WTC11 (cell line): ENCODE measurements around the gene LYG2. TPM values are rescaled to one million over a fixed set of nuclear protein-coding genes. Genes with fewer than 3 reads are reported as not detected.

Experiments used
- ATAC-seq: fragments of 200-7000 bp; cut with Tn5 transposase; 2 replicates; pipeline ENCODE4 v1.10.0; 2021; ENCODE audit warnings: mild to moderate bottlenecking, moderate library complexity
- CTCF ChIA-PET: fragments of 300-600 bp; sonication (Branson Sonifier 250); formaldehyde crosslinking; loops from one replicate; lab custom pipeline; 2021; ENCODE audit warnings: antibody characterized with exemption; lab: Charles Lee
- POLR2A ChIA-PET: fragments of 350-600 bp; sonication (Branson Sonifier 250); formaldehyde crosslinking; loops from one replicate; lab custom pipeline; 2021; ENCODE audit warnings: antibody characterized with exemption; lab: Charles Lee
- DNase-seq: peaks from one replicate; pipeline ENCODE4 v3.0.0; 2021; ENCODE audit warnings: low spot score
- H3K27ac Mint-ChIP-seq: 2 replicates; pipeline ENCODE4 v1.8.0; 2021; ENCODE audit warnings: mixed read lengths
- H3K27me3 Mint-ChIP-seq: 2 replicates; pipeline ENCODE4 v1.8.0; 2021; ENCODE audit warnings: low read depth, mild to moderate bottlenecking, moderate library complexity, mixed read lengths
- H3K36me3 Mint-ChIP-seq: 2 replicates; pipeline ENCODE4 v1.8.0; 2021; ENCODE audit warnings: mixed read lengths
- H3K4me1 Mint-ChIP-seq: 2 replicates; pipeline ENCODE4 v1.8.0; 2022; ENCODE audit warnings: mixed read lengths
- H3K4me3 Mint-ChIP-seq: 2 replicates; pipeline ENCODE4 v1.8.0; 2021; ENCODE audit warnings: mild to moderate bottlenecking, moderate library complexity, mixed read lengths
- H3K9me3 Mint-ChIP-seq: 2 replicates; pipeline ENCODE4 v1.8.0; 2021; ENCODE audit warnings: mixed read lengths
- ARID4B ChIP-seq: sonication (generic); formaldehyde crosslinking; IDR thresholded peaks from 2 replicates; pipeline ENCODE4 v1.8.0; 2023; ENCODE audit warnings: missing genetic modification reagents, mild to moderate bottlenecking, borderline replicate concordance
- CREM ChIP-seq: sonication (generic); formaldehyde crosslinking; IDR thresholded peaks from 2 replicates; pipeline ENCODE4 v1.8.1; 2022; ENCODE audit warnings: mild to moderate bottlenecking, missing genetic modification reagents, moderate library complexity
- E2F1 ChIP-seq: sonication (generic); formaldehyde crosslinking; IDR thresholded peaks from 2 replicates; pipeline ENCODE4 v1.8.0; 2022; ENCODE audit warnings: mild to moderate bottlenecking, missing genetic modification reagents
- FOXK1 ChIP-seq: sonication (generic); formaldehyde crosslinking; IDR thresholded peaks from 2 replicates; pipeline ENCODE4 v1.8.0; 2022; ENCODE audit warnings: mild to moderate bottlenecking, moderate library complexity, missing genetic modification reagents
- JAZF1 ChIP-seq: fragments of 250-450 bp; sonication (Bioruptor Pico); IDR thresholded peaks from 2 replicates; pipeline ENCODE4 v1.9.0; 2021; ENCODE audit warnings: moderate library complexity, mild to moderate bottlenecking, inconsistent platforms
- JUN ChIP-seq: sonication (generic); formaldehyde crosslinking; IDR thresholded peaks from 2 replicates; pipeline ENCODE4 v1.8.0; 2023; ENCODE audit warnings: mild to moderate bottlenecking, missing genetic modification reagents
- MXD4 ChIP-seq: fragments of 250-450 bp; sonication (Bioruptor Pico); IDR thresholded peaks from 2 replicates; pipeline ENCODE4 v1.8.0; 2021; ENCODE audit warnings: mild to moderate bottlenecking, moderate library complexity, borderline replicate concordance
- RORB ChIP-seq: fragments of 250-450 bp; sonication (Bioruptor Pico); IDR thresholded peaks from 2 replicates; pipeline ENCODE4 v1.9.0; 2021; ENCODE audit warnings: mild to moderate bottlenecking
- SOX15 ChIP-seq: fragments of 250-450 bp; sonication (Bioruptor Pico); IDR thresholded peaks from 2 replicates; pipeline ENCODE4 v1.9.0; 2021; ENCODE audit warnings: mild to moderate bottlenecking
- TEAD1 ChIP-seq: sonication (generic); formaldehyde crosslinking; IDR thresholded peaks from 2 replicates; pipeline ENCODE4 v1.8.0; 2022; ENCODE audit warnings: mild to moderate bottlenecking, missing genetic modification reagents
- TEAD4 ChIP-seq: sonication (generic); formaldehyde crosslinking; IDR thresholded peaks from 2 replicates; pipeline ENCODE4 v1.8.0; 2022; ENCODE audit warnings: mild to moderate bottlenecking, missing genetic modification reagents
- ZNF121 ChIP-seq: sonication (generic); formaldehyde crosslinking; IDR thresholded peaks from 2 replicates; pipeline ENCODE4 v1.8.0; 2023; ENCODE audit warnings: missing genetic modification reagents
- ZNF232 ChIP-seq: sonication (generic); formaldehyde crosslinking; IDR thresholded peaks from 2 replicates; pipeline ENCODE4 v1.8.0; 2022; ENCODE audit warnings: mild to moderate bottlenecking, missing genetic modification reagents
- ZNF396 ChIP-seq: fragments of 250-450 bp; sonication (Bioruptor Pico); IDR thresholded peaks from 2 replicates; pipeline ENCODE4 v1.8.0; 2021; ENCODE audit warnings: mild to moderate bottlenecking, moderate library complexity, borderline replicate concordance
- total RNA-seq: library from RNA; stranded (reverse); gene quantifications from 3 replicates; pipeline ENCODE4 v1.2.3, GENCODE V29; 2021
- TF ChIP-seq, protein P1 (sequence below): sonication (generic); formaldehyde crosslinking; IDR thresholded peaks from 2 replicates; pipeline ENCODE4 v1.8.0; 2022; ENCODE audit warnings: mild to moderate bottlenecking, missing genetic modification reagents
- TF ChIP-seq, protein P2 (sequence below): sonication (generic); formaldehyde crosslinking; IDR thresholded peaks from 2 replicates; pipeline ENCODE4 v1.8.0; 2022; ENCODE audit warnings: mild to moderate bottlenecking, missing genetic modification reagents
- TF ChIP-seq, protein P3 (sequence below): fragments of 250-450 bp; sonication (Bioruptor Pico); IDR thresholded peaks from 2 replicates; pipeline ENCODE4 v1.9.0; 2021; ENCODE audit warnings: moderate library complexity, mild to moderate bottlenecking, inconsistent platforms, borderline replicate concordance
- TF ChIP-seq, protein P4 (sequence below): sonication (generic); formaldehyde crosslinking; IDR thresholded peaks from 2 replicates; pipeline ENCODE4 v1.8.1; 2022; ENCODE audit warnings: missing genetic modification reagents, borderline replicate concordance
- TF ChIP-seq, protein P5 (sequence below): sonication (generic); formaldehyde crosslinking; conservative IDR thresholded peaks from 2 replicates; pipeline ENCODE4 v1.8.1; 2022; ENCODE audit warnings: mild to moderate bottlenecking, missing genetic modification reagents
- TF ChIP-seq, protein P6 (sequence below): sonication (generic); formaldehyde crosslinking; IDR thresholded peaks from 2 replicates; pipeline ENCODE4 v1.8.0; 2022; ENCODE audit warnings: missing genetic modification reagents

Gene LYG2
- total RNA-seq, 1 experiment from 2014 or later, result not detected

DNA sequence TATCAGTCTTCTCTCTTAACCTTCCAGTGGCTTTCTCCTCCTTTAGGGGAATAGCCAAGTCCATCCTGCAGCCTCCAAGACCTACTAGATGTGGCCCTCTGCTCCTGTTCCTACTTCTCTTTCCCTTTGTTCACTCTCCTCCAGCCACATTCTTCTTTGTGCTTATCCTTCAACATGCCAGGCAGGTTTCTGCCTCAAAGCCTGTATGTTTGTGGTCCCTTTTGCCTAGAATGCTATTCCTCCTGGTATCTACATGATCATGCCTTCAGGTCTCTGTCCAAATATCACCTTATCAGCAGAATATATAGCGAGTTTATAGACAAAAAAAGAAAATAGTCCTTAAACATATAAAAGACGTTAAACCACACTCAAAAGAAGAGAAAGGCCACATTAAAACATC, 5.5 kb downstream of the LYG2 start:
- Mint-ChIP-seq H3K27ac (no peak overlapping the region), H3K4me1 (no peaks in the 10 kb centered on the region), H3K27me3 (peaks cover 5% of the 10 kb centered on the region; the same call in 1 of the 2 replicates), H3K9me3 (peaks cover 28% of the 10 kb centered on the region), H3K36me3 (peaks cover 8% of the 10 kb centered on the region), H3K4me3 (no peak overlapping the region)
- DNase-seq (no peak), ATAC-seq (no peak)
- TF ChIP-seq FOXK1 (CRISPR knock-in tag), result no peak
- TF ChIP-seq ZNF121, result no peak
- no peak for TF ChIP-seq MXD4 (CRISPR knock-in tag)
- TF ChIP-seq, protein P1, sequence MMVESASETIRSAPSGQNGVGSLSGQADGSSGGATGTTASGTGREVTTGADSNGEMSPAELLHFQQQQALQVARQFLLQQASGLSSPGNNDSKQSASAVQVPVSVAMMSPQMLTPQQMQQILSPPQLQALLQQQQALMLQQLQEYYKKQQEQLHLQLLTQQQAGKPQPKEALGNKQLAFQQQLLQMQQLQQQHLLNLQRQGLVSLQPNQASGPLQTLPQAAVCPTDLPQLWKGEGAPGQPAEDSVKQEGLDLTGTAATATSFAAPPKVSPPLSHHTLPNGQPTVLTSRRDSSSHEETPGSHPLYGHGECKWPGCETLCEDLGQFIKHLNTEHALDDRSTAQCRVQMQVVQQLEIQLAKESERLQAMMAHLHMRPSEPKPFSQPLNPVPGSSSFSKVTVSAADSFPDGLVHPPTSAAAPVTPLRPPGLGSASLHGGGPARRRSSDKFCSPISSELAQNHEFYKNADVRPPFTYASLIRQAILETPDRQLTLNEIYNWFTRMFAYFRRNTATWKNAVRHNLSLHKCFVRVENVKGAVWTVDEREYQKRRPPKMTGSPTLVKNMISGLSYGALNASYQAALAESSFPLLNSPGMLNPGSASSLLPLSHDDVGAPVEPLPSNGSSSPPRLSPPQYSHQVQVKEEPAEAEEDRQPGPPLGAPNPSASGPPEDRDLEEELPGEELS (CRISPR knock-in tag), result no peak
- TF ChIP-seq, protein P2, sequence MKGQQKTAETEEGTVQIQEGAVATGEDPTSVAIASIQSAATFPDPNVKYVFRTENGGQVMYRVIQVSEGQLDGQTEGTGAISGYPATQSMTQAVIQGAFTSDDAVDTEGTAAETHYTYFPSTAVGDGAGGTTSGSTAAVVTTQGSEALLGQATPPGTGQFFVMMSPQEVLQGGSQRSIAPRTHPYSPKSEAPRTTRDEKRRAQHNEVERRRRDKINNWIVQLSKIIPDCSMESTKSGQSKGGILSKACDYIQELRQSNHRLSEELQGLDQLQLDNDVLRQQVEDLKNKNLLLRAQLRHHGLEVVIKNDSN (CRISPR knock-in tag), result no peak
- TF ChIP-seq TEAD4, result no peak
- TF ChIP-seq E2F1 (CRISPR knock-in tag), result no peak
- TF ChIP-seq, protein P3, sequence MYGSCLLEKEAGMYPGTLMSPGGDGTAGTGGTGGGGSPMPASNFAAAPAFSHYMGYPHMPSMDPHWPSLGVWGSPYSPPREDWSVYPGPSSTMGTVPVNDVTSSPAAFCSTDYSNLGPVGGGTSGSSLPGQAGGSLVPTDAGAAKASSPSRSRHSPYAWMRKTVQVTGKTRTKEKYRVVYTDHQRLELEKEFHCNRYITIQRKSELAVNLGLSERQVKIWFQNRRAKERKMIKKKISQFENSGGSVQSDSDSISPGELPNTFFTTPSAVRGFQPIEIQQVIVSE, result no peak
- ChIA-PET CTCF (no interaction called here), POLR2A (no interaction called here)

DNA sequence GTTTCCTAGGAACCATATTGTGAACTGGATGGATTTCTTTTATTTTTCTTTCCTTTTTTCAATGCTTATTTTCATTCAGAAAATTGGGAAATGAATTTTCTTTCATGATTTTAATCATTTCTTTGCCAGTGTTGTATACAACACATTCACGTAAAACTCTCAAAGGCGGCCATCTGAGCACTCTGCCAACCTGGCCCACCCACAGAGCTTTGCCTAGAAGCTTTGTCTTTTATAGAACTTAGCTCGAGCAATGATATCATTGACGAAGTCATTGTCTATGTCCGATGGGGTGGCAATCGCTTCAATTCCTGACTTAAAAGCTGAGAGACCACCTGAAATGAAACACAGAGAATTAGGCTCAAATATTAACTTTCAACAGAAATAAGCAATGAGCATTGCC, 13.3 kb downstream of the LYG2 start:
- no peaks in the 10 kb centered on the region for H3K9me3 Mint-ChIP-seq
- DNase-seq (no peak), ATAC-seq (no peak)
- no peaks in the 10 kb centered on the region for H3K4me1 Mint-ChIP-seq
- H3K36me3 Mint-ChIP-seq, result no peaks in the 10 kb centered on the region
- POLR2A ChIA-PET, result no interaction called here
- no peaks in the 10 kb centered on the region for H3K27me3 Mint-ChIP-seq
- H3K27ac Mint-ChIP-seq, result no peak overlapping the region
- CTCF ChIA-PET, result interaction anchor here (0.6 kb wide), 1 partner anchor 422 kb away, joined by 4 read pairs; no protein-coding TSS in a partner anchor
- H3K4me3 Mint-ChIP-seq, result no peak overlapping the region
- no peak for TF ChIP-seq ARID4B (CRISPR knock-in tag)
- TF ChIP-seq ZNF232 (CRISPR knock-in tag), result no peak
- TF ChIP-seq, protein P4, sequence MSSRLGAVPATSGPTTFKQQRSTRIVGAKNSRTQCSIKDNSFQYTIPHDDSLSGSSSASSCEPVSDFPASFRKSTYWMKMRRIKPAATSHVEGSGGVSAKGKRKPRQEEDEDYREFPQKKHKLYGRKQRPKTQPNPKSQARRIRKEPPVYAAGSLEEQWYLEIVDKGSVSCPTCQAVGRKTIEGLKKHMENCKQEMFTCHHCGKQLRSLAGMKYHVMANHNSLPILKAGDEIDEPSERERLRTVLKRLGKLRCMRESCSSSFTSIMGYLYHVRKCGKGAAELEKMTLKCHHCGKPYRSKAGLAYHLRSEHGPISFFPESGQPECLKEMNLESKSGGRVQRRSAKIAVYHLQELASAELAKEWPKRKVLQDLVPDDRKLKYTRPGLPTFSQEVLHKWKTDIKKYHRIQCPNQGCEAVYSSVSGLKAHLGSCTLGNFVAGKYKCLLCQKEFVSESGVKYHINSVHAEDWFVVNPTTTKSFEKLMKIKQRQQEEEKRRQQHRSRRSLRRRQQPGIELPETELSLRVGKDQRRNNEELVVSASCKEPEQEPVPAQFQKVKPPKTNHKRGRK (CRISPR knock-in tag), result no peak
- no peak for TF ChIP-seq TEAD1 (CRISPR knock-in tag)
- TF ChIP-seq JUN, result no peak
- no peak for TF ChIP-seq CREM (CRISPR knock-in tag)
- TF ChIP-seq, protein P5, sequence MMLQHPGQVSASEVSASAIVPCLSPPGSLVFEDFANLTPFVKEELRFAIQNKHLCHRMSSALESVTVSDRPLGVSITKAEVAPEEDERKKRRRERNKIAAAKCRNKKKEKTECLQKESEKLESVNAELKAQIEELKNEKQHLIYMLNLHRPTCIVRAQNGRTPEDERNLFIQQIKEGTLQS, result no peak
- TF ChIP-seq, protein P2 (CRISPR knock-in tag), result no peak
- TF ChIP-seq ZNF396, result no peak
- TF ChIP-seq JAZF1 (CRISPR knock-in tag), result no peak
- TF ChIP-seq, protein P6, sequence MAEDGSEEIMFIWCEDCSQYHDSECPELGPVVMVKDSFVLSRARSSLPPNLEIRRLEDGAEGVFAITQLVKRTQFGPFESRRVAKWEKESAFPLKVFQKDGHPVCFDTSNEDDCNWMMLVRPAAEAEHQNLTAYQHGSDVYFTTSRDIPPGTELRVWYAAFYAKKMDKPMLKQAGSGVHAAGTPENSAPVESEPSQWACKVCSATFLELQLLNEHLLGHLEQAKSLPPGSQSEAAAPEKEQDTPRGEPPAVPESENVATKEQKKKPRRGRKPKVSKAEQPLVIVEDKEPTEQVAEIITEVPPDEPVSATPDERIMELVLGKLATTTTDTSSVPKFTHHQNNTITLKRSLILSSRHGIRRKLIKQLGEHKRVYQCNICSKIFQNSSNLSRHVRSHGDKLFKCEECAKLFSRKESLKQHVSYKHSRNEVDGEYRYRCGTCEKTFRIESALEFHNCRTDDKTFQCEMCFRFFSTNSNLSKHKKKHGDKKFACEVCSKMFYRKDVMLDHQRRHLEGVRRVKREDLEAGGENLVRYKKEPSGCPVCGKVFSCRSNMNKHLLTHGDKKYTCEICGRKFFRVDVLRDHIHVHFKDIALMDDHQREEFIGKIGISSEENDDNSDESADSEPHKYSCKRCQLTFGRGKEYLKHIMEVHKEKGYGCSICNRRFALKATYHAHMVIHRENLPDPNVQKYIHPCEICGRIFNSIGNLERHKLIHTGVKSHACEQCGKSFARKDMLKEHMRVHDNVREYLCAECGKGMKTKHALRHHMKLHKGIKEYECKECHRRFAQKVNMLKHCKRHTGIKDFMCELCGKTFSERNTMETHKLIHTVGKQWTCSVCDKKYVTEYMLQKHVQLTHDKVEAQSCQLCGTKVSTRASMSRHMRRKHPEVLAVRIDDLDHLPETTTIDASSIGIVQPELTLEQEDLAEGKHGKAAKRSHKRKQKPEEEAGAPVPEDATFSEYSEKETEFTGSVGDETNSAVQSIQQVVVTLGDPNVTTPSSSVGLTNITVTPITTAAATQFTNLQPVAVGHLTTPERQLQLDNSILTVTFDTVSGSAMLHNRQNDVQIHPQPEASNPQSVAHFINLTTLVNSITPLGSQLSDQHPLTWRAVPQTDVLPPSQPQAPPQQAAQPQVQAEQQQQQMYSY, result no peak
- no peak for TF ChIP-seq RORB
- no peak for TF ChIP-seq SOX15 (CRISPR knock-in tag)
